Measurements from ENCODE around the gene TTC16.

GRCh38 chr9:127735530-127736185 is 19.8 kb downstream of the TTC16 start:
- TF ChIP-seq USF2 (CRISPR knock-in tag; IDR thresholded peaks at IDR 0.05) (no peak), CTCF (IDR thresholded peaks at IDR 0.05) (no peak), NR3C1 (CRISPR knock-in tag; conservative IDR thresholded peaks at IDR 0.05; ENCODE audit: low read depth) (no peak), SP1 (CRISPR knock-in tag; conservative IDR thresholded peaks at IDR 0.05) (no peak), HMGA2 (CRISPR knock-in tag; IDR thresholded peaks at IDR 0.05) (no peak), ZNF396 (CRISPR knock-in tag; IDR thresholded peaks at IDR 0.05; ENCODE audit: borderline replicate concordance) (no peak), CBFB (CRISPR knock-in tag; IDR thresholded peaks at IDR 0.05; ENCODE audit: low read depth) (no peak), AR (CRISPR knock-in tag; IDR thresholded peaks at IDR 0.05) (no peak), ATF1 (CRISPR knock-in tag; IDR thresholded peaks at IDR 0.05) (no peak), TEAD4 (CRISPR knock-in tag; IDR thresholded peaks at IDR 0.05) (no peak), MYBL2 (CRISPR knock-in tag; IDR thresholded peaks at IDR 0.05) (no peak), PRDM15 (CRISPR knock-in tag; IDR thresholded peaks at IDR 0.05) (no peak), CREB1 (CRISPR knock-in tag; IDR thresholded peaks at IDR 0.05) (no peak), ELF4 (CRISPR knock-in tag; IDR thresholded peaks at IDR 0.05; ENCODE audit: low read depth) (no peak)
